CD4-positive, alpha-beta T cell treated with Interleukin-21 for 1 hour (primary cell): ENCODE results near the gene AFF1.

Source experiments
- DNase-seq: peaks from one replicate; pipeline ENCODE4 v3.0.0-alpha.2; 2020

AFF1 gene

GRCh38 chr4:87179751-87180150, 244.9 kb downstream of the AFF1 start:
- DNase-seq = no peak

DNA sequence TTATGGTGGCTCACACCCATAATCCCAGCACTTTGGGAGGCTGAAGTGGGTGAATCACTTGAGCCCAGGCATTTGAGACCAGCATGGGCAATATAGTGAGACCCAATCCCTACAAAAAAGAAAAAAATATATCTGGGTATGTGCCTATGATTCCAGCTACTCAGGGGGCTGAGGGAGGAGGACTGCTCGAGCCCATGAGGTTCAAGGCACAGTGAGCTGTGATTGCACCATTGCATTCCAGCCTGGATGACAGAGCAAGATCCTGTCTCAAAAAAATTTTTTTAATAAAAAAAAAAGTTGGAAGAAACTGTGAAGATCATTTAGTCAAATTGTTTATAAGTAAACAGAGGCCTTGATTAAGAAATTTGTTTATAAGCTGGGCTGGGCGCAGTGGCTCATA, 246.0 kb downstream of the AFF1 start:
- DNase-seq = no peak

- DNase-seq = no peak
These were observed 250.5 kb downstream of the AFF1 start for GRCh38 chr4:87185146-87185870.

- DNase-seq = no peak
These were observed 253.2 kb downstream of the AFF1 start for GRCh38 chr4:87188048-87188447.

- DNase-seq = no peak
These were observed 254.1 kb downstream of the AFF1 start for GRCh38 chr4:87188932-87189331.
